Measurements from ENCODE around the gene CD164L2. TPM values are rescaled to one million over a fixed set of nuclear protein-coding genes. Genes with fewer than 3 reads are reported as not detected.

Gene CD164L2
- total and polyA plus RNA-seq, 2 donors from 2014 or later: 0.63 to 1.1 TPM

DNA sequence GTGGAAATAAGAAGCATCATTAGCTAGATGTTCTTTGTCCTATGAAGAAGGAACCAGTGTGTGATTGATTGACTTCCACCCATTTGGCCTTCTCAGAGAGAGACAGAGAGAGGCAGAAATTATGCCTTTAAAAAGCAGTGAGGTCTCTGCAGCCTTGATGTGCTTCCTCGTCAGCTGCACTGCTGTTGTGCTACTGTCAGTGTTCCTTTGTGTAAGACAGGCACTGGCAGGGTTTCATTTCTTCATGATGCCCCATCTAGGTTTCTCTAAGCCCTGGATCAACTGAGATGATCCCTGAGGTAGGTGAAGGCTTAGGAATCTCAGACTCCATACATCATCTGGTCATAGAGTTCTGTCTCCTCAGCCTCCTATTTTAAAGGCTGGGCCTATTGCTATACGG is 44.2 kb upstream of the CD164L2 start:
- Histone ChIP-seq H3K27ac (ENCODE audit: low read depth in 2 of 2, low read length in 2 of 2) (no peak overlapping the region), H3K9me3 (ENCODE audit: control insufficient read depth in 2 of 3, insufficient read depth in 1 of 3, low read length in 3 of 3) (no peaks in the 10 kb centered on the region), H3K4me3 (ENCODE audit: low read length in 3 of 3) (no peak overlapping the region), H3K4me1 (ENCODE audit: control insufficient read depth in 2 of 3, insufficient read depth in 2 of 3, low read depth in 1 of 3, low read length in 3 of 3) (peaks cover 5 to 28% (median 26%) of the 10 kb centered on the region in 3 donors), H3K27me3 (ENCODE audit: control insufficient read depth, insufficient read depth, low read length) (no peaks in the 10 kb centered on the region), H3K9ac (ENCODE audit: low read length in 3 of 3) (no peak overlapping the region), H3K36me3 (ENCODE audit: control insufficient read depth in 2 of 3, insufficient read depth in 3 of 3, low read length in 3 of 3) (peaks cover 0 to 13% (median 0%) of the 10 kb centered on the region in 3 donors)
- DNase-seq (no peak), FAIRE-seq (no peak)
- TF ChIP-seq, protein P1, sequence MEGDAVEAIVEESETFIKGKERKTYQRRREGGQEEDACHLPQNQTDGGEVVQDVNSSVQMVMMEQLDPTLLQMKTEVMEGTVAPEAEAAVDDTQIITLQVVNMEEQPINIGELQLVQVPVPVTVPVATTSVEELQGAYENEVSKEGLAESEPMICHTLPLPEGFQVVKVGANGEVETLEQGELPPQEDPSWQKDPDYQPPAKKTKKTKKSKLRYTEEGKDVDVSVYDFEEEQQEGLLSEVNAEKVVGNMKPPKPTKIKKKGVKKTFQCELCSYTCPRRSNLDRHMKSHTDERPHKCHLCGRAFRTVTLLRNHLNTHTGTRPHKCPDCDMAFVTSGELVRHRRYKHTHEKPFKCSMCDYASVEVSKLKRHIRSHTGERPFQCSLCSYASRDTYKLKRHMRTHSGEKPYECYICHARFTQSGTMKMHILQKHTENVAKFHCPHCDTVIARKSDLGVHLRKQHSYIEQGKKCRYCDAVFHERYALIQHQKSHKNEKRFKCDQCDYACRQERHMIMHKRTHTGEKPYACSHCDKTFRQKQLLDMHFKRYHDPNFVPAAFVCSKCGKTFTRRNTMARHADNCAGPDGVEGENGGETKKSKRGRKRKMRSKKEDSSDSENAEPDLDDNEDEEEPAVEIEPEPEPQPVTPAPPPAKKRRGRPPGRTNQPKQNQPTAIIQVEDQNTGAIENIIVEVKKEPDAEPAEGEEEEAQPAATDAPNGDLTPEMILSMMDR (IDR thresholded peaks at IDR 0.05; ENCODE audit: borderline replicate concordance, extremely low read depth, insufficient read depth): no peak
- intact Hi-C loops (cut with DNase I): no loop called here

DNA sequence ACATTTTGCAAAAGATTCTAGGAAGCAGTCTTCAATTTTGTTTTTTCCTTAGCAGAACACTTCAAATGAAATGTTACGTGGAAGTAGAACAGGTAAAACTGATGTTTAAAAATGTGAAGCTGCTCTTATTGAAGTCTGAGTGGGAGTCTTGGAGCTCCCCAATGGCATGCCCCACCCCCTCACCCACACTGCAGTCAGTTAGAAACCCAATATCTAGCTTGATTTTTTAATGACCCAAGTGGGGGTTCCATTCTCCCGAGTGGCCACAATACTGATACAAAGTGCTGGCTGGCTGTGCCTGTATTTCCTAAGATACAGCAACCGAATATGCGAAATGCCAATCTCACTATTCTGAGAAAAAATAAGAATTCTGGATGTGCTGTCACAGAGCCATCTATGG is 40.6 kb upstream of the CD164L2 start:
- H3K9ac ChIP-seq (ENCODE audit: low read length in 3 of 3): no peak overlapping the region
- intact Hi-C loops (cut with DNase I): no loop called here
- DNase-seq (peak in 3 of 5 donors; percentile 63 to 75 (median 67)), FAIRE-seq (no peak)
- H3K27ac ChIP-seq (ENCODE audit: low read depth in 2 of 2, low read length in 2 of 2): no peak overlapping the region
- no peak overlapping the region for H3K4me3 ChIP-seq (ENCODE audit: low read length in 3 of 3)
- no peaks in the 10 kb centered on the region for H3K9me3 ChIP-seq (ENCODE audit: control insufficient read depth in 2 of 3, insufficient read depth in 1 of 3, low read length in 3 of 3)
- H3K4me1 ChIP-seq (ENCODE audit: control insufficient read depth in 2 of 3, insufficient read depth in 2 of 3, low read depth in 1 of 3, low read length in 3 of 3): peaks cover 6 to 9% (median 6%) of the 10 kb centered on the region in 3 donors
- TF ChIP-seq, protein P1 (IDR thresholded peaks at IDR 0.05; ENCODE audit: borderline replicate concordance, extremely low read depth, insufficient read depth): no peak
- H3K27me3 ChIP-seq (ENCODE audit: control insufficient read depth, insufficient read depth, low read length): no peaks in the 10 kb centered on the region
- peaks cover 0 to 13% (median 2%) of the 10 kb centered on the region in 3 donors for H3K36me3 ChIP-seq (ENCODE audit: control insufficient read depth in 2 of 3, insufficient read depth in 3 of 3, low read length in 3 of 3)

DNA sequence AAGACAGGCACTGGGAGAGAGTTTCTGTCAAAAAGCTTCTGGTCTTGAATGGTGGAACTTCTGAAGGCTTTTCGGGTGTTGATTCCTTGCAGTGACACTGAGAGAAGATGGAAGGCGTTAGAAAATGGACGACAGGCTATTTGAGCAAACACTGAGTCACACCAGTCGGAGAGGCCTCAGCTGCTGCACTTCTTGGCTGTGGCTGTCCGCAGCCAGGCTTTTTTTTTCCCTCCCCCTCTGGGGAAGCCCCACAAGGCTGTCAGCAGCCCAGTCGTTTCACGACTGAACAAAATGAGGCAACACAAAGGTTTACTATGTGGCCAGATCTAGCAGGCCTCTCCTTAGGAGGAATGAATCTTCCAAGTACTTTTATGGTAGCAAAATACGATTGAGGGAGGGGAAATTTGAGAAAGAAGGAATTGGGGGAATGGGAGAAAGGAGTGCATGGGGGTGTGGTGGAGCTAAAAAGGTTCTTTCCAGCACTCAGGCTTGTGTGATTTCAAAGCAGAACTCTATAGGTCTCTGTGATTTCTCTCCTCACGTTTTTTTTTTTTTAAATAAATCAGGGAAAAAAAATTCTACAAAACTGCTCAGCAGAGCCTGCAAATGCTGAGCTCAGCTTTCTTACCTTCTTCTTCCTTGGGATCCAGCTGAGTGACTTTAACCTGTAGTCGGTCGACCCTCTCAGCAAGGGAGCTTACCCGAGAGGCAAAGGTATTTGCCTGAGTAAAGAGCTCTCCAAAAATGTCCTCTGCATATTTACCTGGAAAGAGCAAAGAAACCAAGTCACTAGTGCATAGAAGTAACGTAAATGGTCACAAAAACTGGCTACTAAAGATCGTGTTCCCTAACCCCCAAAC is 35.4 kb upstream of the CD164L2 start:
- H3K4me1 ChIP-seq (ENCODE audit: control insufficient read depth in 2 of 3, insufficient read depth in 2 of 3, low read depth in 1 of 3, low read length in 3 of 3): peaks cover 4 to 13% (median 12%) of the 10 kb centered on the region in 3 donors
- H3K9ac ChIP-seq (ENCODE audit: low read length in 3 of 3): no peak overlapping the region
- no peaks in the 10 kb centered on the region for H3K27me3 ChIP-seq (ENCODE audit: control insufficient read depth, insufficient read depth, low read length)
- FAIRE-seq (no peak), DNase-seq (peak; percentile 58 to 92 (median 70))
- TF ChIP-seq, protein P1 (IDR thresholded peaks at IDR 0.05; ENCODE audit: borderline replicate concordance, extremely low read depth, insufficient read depth): no peak
- no peaks in the 10 kb centered on the region for H3K9me3 ChIP-seq (ENCODE audit: control insufficient read depth in 2 of 3, insufficient read depth in 1 of 3, low read length in 3 of 3)
- peaks cover 11 to 34% (median 31%) of the 10 kb centered on the region in 3 donors for H3K36me3 ChIP-seq (ENCODE audit: control insufficient read depth in 2 of 3, insufficient read depth in 3 of 3, low read length in 3 of 3)
- intact Hi-C loops (cut with DNase I): loop anchor here (10.0 kb wide), 1 partner anchor 196 kb away; no protein-coding TSS in a partner anchor
- H3K4me3 ChIP-seq (ENCODE audit: low read length in 3 of 3): no peak overlapping the region
- H3K27ac ChIP-seq (ENCODE audit: low read depth in 2 of 2, low read length in 2 of 2): peak overlapping the region; percentile 29 to 52
